Caco-2 (cell line): ENCODE measurements around the gene SLC17A5. TPM values are rescaled to one million over a fixed set of nuclear protein-coding genes. Genes with fewer than 3 reads are reported as not detected.
"Not testable (repeated sequence)": the region's sequence is repeated elsewhere in the genome, so short reads cannot be mapped to it uniquely, and the experiment has no call there.

Experiments
- BruUV-seq: library from RNA; stranded (reverse); fragments of 400-500 nt; replicated peaks from 2 replicates; lab custom pipeline; 2021; lab: Mats Ljungman, UMichigan
- CTCF ChIA-PET: fragments of 300-600 bp; sonication (Branson Sonifier 250); formaldehyde crosslinking; loops from one replicate; lab custom pipeline; 2022; ENCODE audit warnings: antibody characterized with exemption; lab: Charles Lee
- POLR2A ChIA-PET: fragments of 300-600 bp; sonication (Branson Sonifier 250); formaldehyde crosslinking; loops from one replicate; lab custom pipeline; 2022; ENCODE audit warnings: antibody characterized with exemption; lab: Charles Lee
- DNase-seq, 2 experiments: peaks; one replicate each; pipeline versions ENCODE4 v3.0.0 to v3.0.0-alpha.2; 2020 to 2022
- H3K27me3 ChIP-seq: replicated peaks from 2 replicates; pipeline ENCODE4 v1.6.0; 2011; ENCODE audit warnings: low read length; ENCODE audit not compliant: control insufficient read depth, insufficient read depth
- H3K36me3 ChIP-seq: 2 replicates; pipeline ENCODE4 v1.5.1; 2011; ENCODE audit warnings: low read length; ENCODE audit not compliant: control insufficient read depth, insufficient read depth
- H3K4me1 ChIP-seq: fragments of 250-450 bp; sonication (Bioruptor Pico); 2 replicates; pipeline ENCODE4 v1.5.1; 2020; ENCODE audit warnings: mild to moderate bottlenecking
- H3K4me3 ChIP-seq: 2 replicates; pipeline ENCODE4 v1.5.1; 2011; ENCODE audit warnings: low read depth, mild to moderate bottlenecking, control low read depth, low read length
- H3K9me3 ChIP-seq: fragments of 250-450 bp; sonication (Bioruptor Pico); 2 replicates; pipeline ENCODE4 v1.5.1; 2020; ENCODE audit warnings: mild to moderate bottlenecking, moderate library complexity
- H3K27ac Mint-ChIP-seq: one replicate; pipeline ENCODE4 v1.8.0; 2022; ENCODE audit warnings: mixed read lengths; ENCODE audit not compliant: unreplicated experiment
- H3K27me3 Mint-ChIP-seq: one replicate; pipeline ENCODE4 v1.8.0; 2022; ENCODE audit warnings: mixed read lengths; ENCODE audit not compliant: insufficient read depth, unreplicated experiment
- H3K36me3 Mint-ChIP-seq: one replicate; pipeline ENCODE4 v1.8.0; 2022; ENCODE audit warnings: mild to moderate bottlenecking, mixed read lengths; ENCODE audit not compliant: insufficient read depth, unreplicated experiment
- H3K4me1 Mint-ChIP-seq: one replicate; pipeline ENCODE4 v1.8.0; 2022; ENCODE audit warnings: low read depth, mixed read lengths; ENCODE audit not compliant: unreplicated experiment
- H3K4me3 Mint-ChIP-seq: one replicate; pipeline ENCODE4 v1.8.0; 2022; ENCODE audit warnings: mild to moderate bottlenecking, moderate library complexity, mixed read lengths; ENCODE audit not compliant: unreplicated experiment
- H3K9me3 Mint-ChIP-seq: one replicate; pipeline ENCODE4 v1.8.0; 2022; ENCODE audit warnings: mixed read lengths; ENCODE audit not compliant: unreplicated experiment
- intact Hi-C: fragments of 100-400 bp; cut with micrococcal nuclease; formaldehyde crosslinking; loops from one replicate; pipeline ENCODE4 v1.10.0; 2022; ENCODE audit not compliant: unreplicated experiment
- total RNA-seq: library from RNA; stranded (reverse); gene quantifications from 2 replicates; pipeline ENCODE4 v1.2.3, GENCODE V29; 2022
- TF ChIP-seq, protein P1 (sequence below), 2 experiments: fragments of 200-600 bp in 1 of 2; IDR thresholded peaks; 1 replicate in 1 of 2; 2 replicates in 1 of 2; pipeline versions ENCODE4 v1.5.1 to v1.8.0; 2011 to 2022; ENCODE audit warnings: antibody characterized with exemption in 1 of 2, control low read depth in 1 of 2, inconsistent platforms in 1 of 2, low read depth in 1 of 2, low read length in 1 of 2, mild to moderate bottlenecking in 1 of 2, moderate library complexity in 1 of 2; ENCODE audit not compliant: insufficient read depth in 1 of 2, severe bottlenecking in 1 of 2, unreplicated experiment in 1 of 2

The SLC17A5 gene
- total RNA-seq, 1 experiment from 2014 or later = 13.0 TPM

- peaks cover 7% of the 10 kb centered on the region for H3K9me3 Mint-ChIP-seq
- intact Hi-C loops = no loop called here
- H3K36me3 ChIP-seq = no peaks in the 10 kb centered on the region
- POLR2A ChIA-PET = no interaction called here
- H3K4me1 Mint-ChIP-seq = peaks cover 16% of the 10 kb centered on the region
- H3K4me3 ChIP-seq = no peak overlapping the region
- no TSS peak for BruUV-seq
- H3K4me3 Mint-ChIP-seq = no peak overlapping the region
- peaks cover 3% of the 10 kb centered on the region; the same call in 1 of the 2 replicates for H3K9me3 ChIP-seq
- H3K27me3 ChIP-seq = no peaks in the 10 kb centered on the region
- H3K36me3 Mint-ChIP-seq = peaks cover 19% of the 10 kb centered on the region
- CTCF ChIA-PET = no interaction called here
- TF ChIP-seq, protein P1, sequence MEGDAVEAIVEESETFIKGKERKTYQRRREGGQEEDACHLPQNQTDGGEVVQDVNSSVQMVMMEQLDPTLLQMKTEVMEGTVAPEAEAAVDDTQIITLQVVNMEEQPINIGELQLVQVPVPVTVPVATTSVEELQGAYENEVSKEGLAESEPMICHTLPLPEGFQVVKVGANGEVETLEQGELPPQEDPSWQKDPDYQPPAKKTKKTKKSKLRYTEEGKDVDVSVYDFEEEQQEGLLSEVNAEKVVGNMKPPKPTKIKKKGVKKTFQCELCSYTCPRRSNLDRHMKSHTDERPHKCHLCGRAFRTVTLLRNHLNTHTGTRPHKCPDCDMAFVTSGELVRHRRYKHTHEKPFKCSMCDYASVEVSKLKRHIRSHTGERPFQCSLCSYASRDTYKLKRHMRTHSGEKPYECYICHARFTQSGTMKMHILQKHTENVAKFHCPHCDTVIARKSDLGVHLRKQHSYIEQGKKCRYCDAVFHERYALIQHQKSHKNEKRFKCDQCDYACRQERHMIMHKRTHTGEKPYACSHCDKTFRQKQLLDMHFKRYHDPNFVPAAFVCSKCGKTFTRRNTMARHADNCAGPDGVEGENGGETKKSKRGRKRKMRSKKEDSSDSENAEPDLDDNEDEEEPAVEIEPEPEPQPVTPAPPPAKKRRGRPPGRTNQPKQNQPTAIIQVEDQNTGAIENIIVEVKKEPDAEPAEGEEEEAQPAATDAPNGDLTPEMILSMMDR (IDR thresholded peaks at IDR 0.05; ENCODE audit: insufficient read depth in 1 of 2, low read depth in 1 of 2, low read length in 1 of 2, severe bottlenecking in 1 of 2, unreplicated experiment in 1 of 2) = no peak
- DNase-seq = no peak
- no peaks in the 10 kb centered on the region for H3K27me3 Mint-ChIP-seq
- peaks cover 27% of the 10 kb centered on the region for H3K4me1 ChIP-seq
- peak overlapping the region; percentile 76 for H3K27ac Mint-ChIP-seq
Observed at GRCh38 chr6:73577676-73578075, 76.1 kb downstream of the SLC17A5 start.

GRCh38 chr6:73572531-73572930 is 81.3 kb downstream of the SLC17A5 start:
- H3K4me3 ChIP-seq, H3K27me3 ChIP-seq, H3K27ac Mint-ChIP-seq, H3K9me3 ChIP-seq, H3K36me3 Mint-ChIP-seq, H3K27me3 Mint-ChIP-seq, intact Hi-C loops, DNase-seq, CTCF ChIA-PET, BruUV-seq, H3K36me3 ChIP-seq, H3K4me1 Mint-ChIP-seq, H3K9me3 Mint-ChIP-seq, H3K4me3 Mint-ChIP-seq, POLR2A ChIA-PET: not testable (repeated sequence)
- H3K4me1 ChIP-seq = peaks cover 15% of the 10 kb centered on the region

- H3K9me3 Mint-ChIP-seq, DNase-seq, intact Hi-C loops, H3K4me3 ChIP-seq, POLR2A ChIA-PET, H3K9me3 ChIP-seq, H3K27me3 ChIP-seq, H3K4me3 Mint-ChIP-seq, H3K27ac Mint-ChIP-seq, H3K36me3 ChIP-seq, H3K27me3 Mint-ChIP-seq: not testable (repeated sequence)
- Mint-ChIP-seq H3K4me1 (peaks cover 13% of the 10 kb centered on the region), H3K36me3 (peaks cover 11% of the 10 kb centered on the region)
- H3K4me1 ChIP-seq = peaks cover 22% of the 10 kb centered on the region
- CTCF ChIA-PET = interaction anchor here (0.7 kb wide), 1 partner anchor 9 kb away, joined by 3 read pairs; no protein-coding TSS in a partner anchor
- TSS peak; percentile 91 for BruUV-seq
Observed at GRCh38 chr6:73571218-73572181, 82.3 kb downstream of the SLC17A5 start.

DNA sequence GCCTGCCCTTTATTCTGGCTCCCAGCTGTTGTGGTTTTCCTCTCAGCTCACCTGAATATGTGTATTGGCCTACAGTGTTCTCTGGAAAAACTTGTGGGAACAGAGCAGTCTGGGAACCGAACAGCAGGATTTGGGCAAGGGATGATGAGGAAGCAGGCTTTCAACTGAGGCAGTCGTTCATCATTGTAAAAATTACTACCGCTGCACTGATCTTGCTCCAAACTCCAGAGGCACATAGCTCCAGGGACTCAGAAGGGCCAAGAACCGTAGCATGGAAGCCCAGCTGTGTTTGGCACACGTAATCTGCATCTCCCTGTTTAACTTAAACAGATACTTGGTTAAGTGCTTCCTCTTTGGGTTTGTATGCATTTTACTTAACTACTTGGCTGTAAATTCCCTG is 84.7 kb downstream of the SLC17A5 start:
- Mint-ChIP-seq H3K4me3 (no peak overlapping the region), H3K27ac (no peak overlapping the region), H3K4me1 (peaks cover 17% of the 10 kb centered on the region), H3K36me3 (peaks cover 13% of the 10 kb centered on the region), H3K9me3 (no peaks in the 10 kb centered on the region), H3K27me3 (no peaks in the 10 kb centered on the region)
- ChIA-PET CTCF (no interaction called here), POLR2A (no interaction called here)
- H3K27me3 ChIP-seq = no peaks in the 10 kb centered on the region
- no peaks in the 10 kb centered on the region for H3K9me3 ChIP-seq
- no peaks in the 10 kb centered on the region for H3K36me3 ChIP-seq
- DNase-seq = no peak
- TF ChIP-seq, protein P1 (IDR thresholded peaks at IDR 0.05; ENCODE audit: insufficient read depth in 1 of 2, low read depth in 1 of 2, low read length in 1 of 2, severe bottlenecking in 1 of 2, unreplicated experiment in 1 of 2) = no peak
- peaks cover 46% of the 10 kb centered on the region for H3K4me1 ChIP-seq
- intact Hi-C loops = no loop called here
- no TSS peak for BruUV-seq
- no peak overlapping the region for H3K4me3 ChIP-seq
